Neuron (in vitro differentiated cells): Measurements from ENCODE around the gene WFS1.

Experiments used
- H2AFZ ChIP-seq: one replicate; pipeline ENCODE4 v1.6.1; 2013; ENCODE audit warnings: low read depth, mild to moderate bottlenecking, inconsistent platforms, low read length, moderate library complexity
- H3K27me3 ChIP-seq: one replicate; pipeline ENCODE4 v1.6.1; 2013; ENCODE audit warnings: low read length; ENCODE audit not compliant: insufficient read depth
- H3K36me3 ChIP-seq: one replicate; pipeline ENCODE4 v1.6.1; 2013; ENCODE audit warnings: low read length; ENCODE audit not compliant: insufficient read depth
- H3K4me1 ChIP-seq: one replicate; pipeline ENCODE4 v1.6.1; 2013; ENCODE audit warnings: low read length; ENCODE audit not compliant: insufficient read depth
- H3K4me3 ChIP-seq: 2 replicates; pipeline ENCODE4 v1.5.1; 2013; ENCODE audit warnings: mild to moderate bottlenecking, low read length, moderate library complexity
- H3K9me3 ChIP-seq: one replicate; pipeline ENCODE4 v1.6.1; 2013; ENCODE audit warnings: low read length

Gene WFS1

GRCh38 chr4:6230502-6230785 is 39.2 kb upstream of the WFS1 start:
- Histone ChIP-seq H3K36me3 (no peaks in the 10 kb centered on the region), H2AFZ (no peak overlapping the region), H3K9me3 (no peaks in the 10 kb centered on the region), H3K27me3 (peaks cover 26% of the 10 kb centered on the region), H3K4me3 (no peak overlapping the region), H3K4me1 (no peaks in the 10 kb centered on the region)

DNA sequence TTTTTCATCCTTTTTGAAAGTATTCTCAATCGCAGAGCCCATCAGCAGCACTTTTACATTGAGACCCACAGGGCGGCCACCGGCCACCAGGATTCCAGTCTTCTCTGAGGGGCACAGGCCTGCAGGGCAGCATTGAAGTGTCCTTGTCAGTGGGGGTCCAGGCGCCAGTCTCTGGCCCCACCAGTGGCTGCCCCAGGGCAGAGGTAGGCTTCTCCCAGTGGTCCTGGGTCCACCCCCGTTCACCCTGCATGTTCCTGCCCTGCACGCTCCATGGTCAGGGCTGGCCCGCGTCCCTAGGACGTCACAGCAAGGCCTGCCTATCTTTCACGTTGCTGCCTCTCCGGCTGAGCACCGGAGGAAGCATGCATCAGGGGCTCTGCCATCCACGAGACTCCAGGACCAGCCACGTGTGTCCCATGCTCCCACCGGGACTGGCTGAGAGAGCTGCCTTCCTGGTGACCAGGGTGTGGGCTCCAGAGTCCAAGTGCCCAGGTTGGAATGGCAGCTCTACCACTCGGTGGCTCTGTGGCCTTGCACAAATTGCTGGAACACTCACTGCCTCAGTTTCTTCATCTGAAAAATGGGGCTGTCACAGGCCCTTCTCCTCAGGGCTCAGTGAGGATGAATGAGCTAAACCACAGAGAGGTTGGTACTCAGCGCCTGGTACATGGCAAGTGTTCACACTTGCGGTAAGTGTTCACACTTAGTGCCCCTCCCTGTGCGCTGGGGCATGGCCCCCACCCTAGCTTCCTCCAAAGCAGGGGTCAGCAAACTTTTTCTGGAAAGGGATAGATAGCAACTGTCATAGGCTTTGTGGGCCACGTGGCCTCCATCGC is 38.6 kb upstream of the WFS1 start:
- Histone ChIP-seq H2AFZ (no peak overlapping the region), H3K9me3 (no peaks in the 10 kb centered on the region), H3K4me3 (no peak overlapping the region), H3K27me3 (peaks cover 28% of the 10 kb centered on the region), H3K36me3 (no peaks in the 10 kb centered on the region), H3K4me1 (no peaks in the 10 kb centered on the region)

GRCh38 chr4:6231663-6232165 is 37.9 kb upstream of the WFS1 start:
- Histone ChIP-seq H3K9me3 (no peaks in the 10 kb centered on the region), H3K4me1 (no peaks in the 10 kb centered on the region), H3K4me3 (no peak overlapping the region), H3K27me3 (peaks cover 28% of the 10 kb centered on the region), H3K36me3 (no peaks in the 10 kb centered on the region), H2AFZ (no peak overlapping the region)

DNA sequence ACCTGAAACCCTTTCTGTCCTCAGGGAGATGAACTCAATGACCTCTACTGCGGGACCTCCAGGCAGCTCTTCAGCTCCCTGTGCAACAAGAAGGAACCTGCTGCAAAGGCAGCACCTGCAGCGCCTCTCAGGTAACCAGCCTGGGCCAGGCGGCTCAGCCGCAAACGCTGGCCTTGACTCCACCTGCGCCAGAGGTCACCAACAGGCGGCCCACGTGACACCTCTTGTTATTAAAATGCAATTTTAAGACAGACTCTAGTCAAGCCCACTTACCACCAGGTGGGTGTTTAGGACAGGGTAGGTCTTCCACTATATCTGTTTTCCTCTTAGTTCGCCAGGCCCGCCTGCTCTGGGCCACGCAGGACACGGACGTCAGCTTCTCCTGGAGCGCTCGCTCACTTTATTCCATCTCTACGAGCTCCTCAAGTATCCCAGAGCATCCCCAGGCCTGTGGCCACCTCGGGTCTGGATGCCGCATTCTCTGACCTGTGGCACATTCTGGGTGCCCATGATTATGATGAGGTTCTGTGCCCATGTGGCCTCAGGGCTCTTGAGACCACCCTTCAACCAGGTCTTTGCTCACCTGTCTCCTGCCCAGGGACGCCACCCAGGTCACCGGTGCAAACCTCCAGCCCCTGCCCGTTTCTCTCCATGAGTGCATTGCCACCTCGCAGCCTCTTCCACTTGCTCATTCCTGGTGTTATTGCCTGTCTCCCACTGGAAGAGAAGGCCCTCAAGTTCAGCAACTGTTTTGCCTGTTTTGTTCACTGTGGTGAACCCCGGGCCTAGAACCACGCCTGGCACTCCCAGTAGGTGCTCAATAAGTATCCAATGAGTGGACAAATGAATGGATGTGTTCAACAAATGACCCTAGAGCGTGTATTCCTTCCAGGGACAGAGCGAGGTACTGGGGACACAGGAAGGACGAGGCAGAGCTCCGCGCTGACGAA is 36.5 kb upstream of the WFS1 start:
- H2AFZ ChIP-seq, result no peak overlapping the region
- no peaks in the 10 kb centered on the region for H3K4me1 ChIP-seq
- peaks cover 21% of the 10 kb centered on the region for H3K27me3 ChIP-seq
- H3K9me3 ChIP-seq, result no peaks in the 10 kb centered on the region
- H3K4me3 ChIP-seq, result no peak overlapping the region
- H3K36me3 ChIP-seq, result no peaks in the 10 kb centered on the region

GRCh38 chr4:6233929-6234328 is 35.7 kb upstream of the WFS1 start:
- Histone ChIP-seq H2AFZ (no peak overlapping the region), H3K4me1 (no peaks in the 10 kb centered on the region), H3K9me3 (no peaks in the 10 kb centered on the region), H3K36me3 (no peaks in the 10 kb centered on the region), H3K27me3 (peaks cover 21% of the 10 kb centered on the region), H3K4me3 (no peak overlapping the region)

DNA sequence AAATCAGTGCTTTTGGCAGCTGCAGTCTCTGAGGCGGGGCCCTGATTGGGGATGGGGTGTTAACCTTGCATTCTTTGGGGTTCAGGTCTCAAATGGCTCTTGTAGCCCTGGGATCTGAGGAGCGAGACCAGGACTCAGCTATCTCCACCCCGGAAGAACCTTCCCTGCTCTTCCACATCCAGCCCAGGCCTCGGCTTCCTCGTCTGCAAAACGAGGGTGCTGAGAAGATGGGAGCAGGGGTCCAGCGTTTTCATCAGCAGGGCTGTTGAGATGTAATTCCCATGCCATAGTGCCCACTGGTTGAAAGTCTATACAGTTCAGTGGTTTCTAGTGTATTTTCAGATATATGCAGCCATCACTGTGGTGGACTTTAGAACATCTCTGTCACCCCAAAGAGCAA is 34.6 kb upstream of the WFS1 start:
- Histone ChIP-seq H2AFZ (no peak overlapping the region), H3K4me1 (no peaks in the 10 kb centered on the region), H3K27me3 (peaks cover 21% of the 10 kb centered on the region), H3K9me3 (no peaks in the 10 kb centered on the region), H3K4me3 (no peak overlapping the region), H3K36me3 (no peaks in the 10 kb centered on the region)

GRCh38 chr4:6235901-6236640 is 33.6 kb upstream of the WFS1 start:
- H3K36me3 ChIP-seq, result no peaks in the 10 kb centered on the region
- H3K4me3 ChIP-seq, result no peak overlapping the region
- peaks cover 21% of the 10 kb centered on the region for H3K27me3 ChIP-seq
- H3K4me1 ChIP-seq, result no peaks in the 10 kb centered on the region
- no peaks in the 10 kb centered on the region for H3K9me3 ChIP-seq
- H2AFZ ChIP-seq, result no peak overlapping the region

- Histone ChIP-seq H3K9me3 (no peaks in the 10 kb centered on the region), H2AFZ (no peak overlapping the region), H3K27me3 (peaks cover 21% of the 10 kb centered on the region), H3K4me1 (no peaks in the 10 kb centered on the region), H3K36me3 (no peaks in the 10 kb centered on the region), H3K4me3 (no peak overlapping the region)
Measured at GRCh38 chr4:6236816-6237390, 32.7 kb upstream of the WFS1 start.

DNA sequence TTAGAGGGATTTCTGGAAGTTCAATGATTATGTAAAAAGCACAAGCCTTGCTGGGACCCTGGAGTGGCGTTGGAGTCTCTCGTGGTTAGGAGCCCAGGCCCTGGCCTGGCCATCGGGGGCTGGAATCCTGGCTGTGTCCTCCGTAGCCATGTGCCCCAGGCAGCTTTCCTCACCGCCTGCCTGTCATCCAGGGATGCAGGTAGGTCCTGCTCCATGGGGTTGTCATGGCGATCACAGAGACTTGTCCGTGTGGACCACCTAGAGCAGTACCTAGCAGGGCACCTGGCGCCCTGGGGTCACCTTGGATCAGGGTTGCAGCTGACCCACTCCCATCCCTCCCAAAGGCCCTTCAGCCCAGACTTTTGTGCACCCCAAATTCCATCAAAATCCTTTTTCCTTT is 30.2 kb upstream of the WFS1 start:
- Histone ChIP-seq H2AFZ (no peak overlapping the region), H3K4me3 (no peak overlapping the region), H3K36me3 (no peaks in the 10 kb centered on the region), H3K27me3 (peaks cover 15% of the 10 kb centered on the region), H3K9me3 (no peaks in the 10 kb centered on the region), H3K4me1 (no peaks in the 10 kb centered on the region)

- H3K4me1 ChIP-seq, result no peaks in the 10 kb centered on the region
- H3K4me3 ChIP-seq, result no peak overlapping the region
- no peaks in the 10 kb centered on the region for H3K9me3 ChIP-seq
- no peaks in the 10 kb centered on the region for H3K36me3 ChIP-seq
- no peak overlapping the region for H2AFZ ChIP-seq
- H3K27me3 ChIP-seq, result peaks cover 10% of the 10 kb centered on the region
Measured at GRCh38 chr4:6239968-6240367, 29.7 kb upstream of the WFS1 start.

GRCh38 chr4:6241062-6241845 is 28.4 kb upstream of the WFS1 start:
- Histone ChIP-seq H3K9me3 (no peaks in the 10 kb centered on the region), H3K36me3 (no peaks in the 10 kb centered on the region), H3K4me3 (no peak overlapping the region), H2AFZ (no peak overlapping the region), H3K4me1 (no peaks in the 10 kb centered on the region), H3K27me3 (no peaks in the 10 kb centered on the region)
